GM12865 (cell line): ENCODE results near the gene LIN28B.
A peak's percentile ranks its signal among the peaks of the same experiment; 100 is the strongest.
"Not testable (repeated sequence)": the region's sequence is repeated elsewhere in the genome, so short reads cannot be mapped to it uniquely, and the experiment has no call there.

ENCODE experiments used
- DNase-seq: peaks from one replicate; pipeline ENCODE4 v3.0.0; 2010; ENCODE audit warnings: low read depth
- H3K4me3 ChIP-seq: 2 replicates; pipeline ENCODE4 v1.5.1; 2011; ENCODE audit warnings: mild to moderate bottlenecking, low read depth, low read length, control low read depth
- TF ChIP-seq, protein P1 (sequence below): IDR thresholded peaks from 2 replicates; pipeline ENCODE4 v1.5.1; 2011; ENCODE audit warnings: low read length, control low read depth, low read depth, inconsistent platforms; ENCODE audit not compliant: insufficient read depth; ENCODE audit errors: missing control alignments

The LIN28B gene

DNA sequence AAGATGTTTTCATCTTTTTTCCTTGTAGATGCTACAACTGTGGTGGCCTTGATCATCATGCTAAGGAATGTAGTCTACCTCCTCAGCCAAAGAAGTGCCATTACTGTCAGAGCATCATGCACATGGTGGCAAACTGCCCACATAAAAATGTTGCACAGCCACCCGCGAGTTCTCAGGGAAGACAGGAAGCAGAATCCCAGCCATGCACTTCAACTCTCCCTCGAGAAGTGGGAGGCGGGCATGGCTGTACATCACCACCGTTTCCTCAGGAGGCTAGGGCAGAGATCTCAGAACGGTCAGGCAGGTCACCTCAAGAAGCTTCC lies 121.4 kb downstream of the LIN28B start:
- no peak overlapping the region for H3K4me3 ChIP-seq
- no peak for DNase-seq
- TF ChIP-seq, protein P1, sequence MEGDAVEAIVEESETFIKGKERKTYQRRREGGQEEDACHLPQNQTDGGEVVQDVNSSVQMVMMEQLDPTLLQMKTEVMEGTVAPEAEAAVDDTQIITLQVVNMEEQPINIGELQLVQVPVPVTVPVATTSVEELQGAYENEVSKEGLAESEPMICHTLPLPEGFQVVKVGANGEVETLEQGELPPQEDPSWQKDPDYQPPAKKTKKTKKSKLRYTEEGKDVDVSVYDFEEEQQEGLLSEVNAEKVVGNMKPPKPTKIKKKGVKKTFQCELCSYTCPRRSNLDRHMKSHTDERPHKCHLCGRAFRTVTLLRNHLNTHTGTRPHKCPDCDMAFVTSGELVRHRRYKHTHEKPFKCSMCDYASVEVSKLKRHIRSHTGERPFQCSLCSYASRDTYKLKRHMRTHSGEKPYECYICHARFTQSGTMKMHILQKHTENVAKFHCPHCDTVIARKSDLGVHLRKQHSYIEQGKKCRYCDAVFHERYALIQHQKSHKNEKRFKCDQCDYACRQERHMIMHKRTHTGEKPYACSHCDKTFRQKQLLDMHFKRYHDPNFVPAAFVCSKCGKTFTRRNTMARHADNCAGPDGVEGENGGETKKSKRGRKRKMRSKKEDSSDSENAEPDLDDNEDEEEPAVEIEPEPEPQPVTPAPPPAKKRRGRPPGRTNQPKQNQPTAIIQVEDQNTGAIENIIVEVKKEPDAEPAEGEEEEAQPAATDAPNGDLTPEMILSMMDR, result no peak

DNA sequence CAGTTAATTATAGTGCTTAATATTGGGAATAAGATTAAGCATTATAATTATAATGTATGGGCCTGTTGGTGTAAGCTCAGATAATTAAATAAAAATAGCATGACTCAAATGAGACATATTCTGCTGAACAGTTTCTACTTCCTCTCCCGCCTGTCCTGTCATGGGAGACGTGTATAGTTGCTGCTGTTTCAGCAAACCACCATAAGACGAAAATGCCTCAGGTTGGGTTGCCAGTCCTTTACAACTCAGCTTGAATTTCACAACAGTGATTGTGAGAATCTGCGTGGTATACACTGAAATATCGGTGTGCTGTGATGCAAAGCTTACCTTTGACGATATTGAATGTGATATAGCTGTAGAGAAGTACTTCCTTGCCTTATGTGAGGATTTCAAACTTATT lies 123.4 kb downstream of the LIN28B start:
- DNase-seq, result peak; percentile 19
- H3K4me3 ChIP-seq, result no peak overlapping the region
- TF ChIP-seq, protein P1, result no peak

DNA sequence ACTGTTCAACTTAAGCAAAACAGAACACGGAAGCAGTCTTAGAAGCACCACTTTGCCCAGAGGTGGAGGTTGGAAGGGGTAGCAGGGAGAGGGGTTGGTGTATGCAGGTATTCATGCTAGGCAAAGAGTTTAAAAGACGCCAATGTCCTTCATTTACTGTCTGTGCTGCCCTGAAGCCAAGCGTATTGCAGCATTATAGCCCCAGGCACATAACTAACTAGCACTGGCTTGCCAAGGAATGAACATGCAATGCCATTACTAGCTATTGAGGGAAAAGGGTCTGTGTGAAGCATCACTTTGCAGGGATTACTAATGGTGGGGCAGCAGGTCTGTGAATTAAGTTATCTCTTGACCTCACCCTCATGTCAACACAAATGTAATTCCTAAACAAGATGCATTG lies 124.8 kb downstream of the LIN28B start:
- not testable (repeated sequence) for H3K4me3 ChIP-seq, DNase-seq

DNA sequence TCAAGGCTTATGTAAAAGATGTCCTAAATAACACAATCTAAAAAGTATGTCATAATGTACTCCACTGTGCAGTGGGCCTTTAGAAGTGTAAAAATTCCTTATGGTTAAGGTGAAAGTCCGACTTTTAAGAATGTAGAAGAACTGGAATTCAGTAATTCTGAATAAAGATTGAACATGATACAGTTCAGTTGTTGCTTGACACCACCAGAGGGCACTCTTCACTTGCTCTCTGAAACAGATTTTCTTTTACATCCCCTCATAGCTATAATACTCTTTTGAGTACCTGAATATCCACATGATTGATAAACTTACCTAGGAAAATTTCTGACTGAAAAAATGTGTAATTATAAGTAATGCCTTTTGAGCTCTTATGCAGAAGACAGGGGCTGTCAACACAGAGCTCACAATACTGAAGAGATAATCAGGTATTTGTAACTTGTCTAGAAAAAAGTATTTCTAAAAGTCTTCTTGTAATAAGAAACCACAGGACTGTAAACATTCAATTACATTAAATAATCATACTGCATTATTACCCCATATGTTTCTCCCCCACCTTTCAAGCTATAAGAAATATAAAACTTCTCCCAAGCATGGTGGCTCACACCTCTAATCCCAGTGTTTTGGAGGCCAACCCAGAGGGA lies 130.8 kb downstream of the LIN28B start:
- peak; percentile 63 for DNase-seq
- H3K4me3 ChIP-seq, result no peak overlapping the region
- TF ChIP-seq, protein P1, result peak; percentile 75

DNA sequence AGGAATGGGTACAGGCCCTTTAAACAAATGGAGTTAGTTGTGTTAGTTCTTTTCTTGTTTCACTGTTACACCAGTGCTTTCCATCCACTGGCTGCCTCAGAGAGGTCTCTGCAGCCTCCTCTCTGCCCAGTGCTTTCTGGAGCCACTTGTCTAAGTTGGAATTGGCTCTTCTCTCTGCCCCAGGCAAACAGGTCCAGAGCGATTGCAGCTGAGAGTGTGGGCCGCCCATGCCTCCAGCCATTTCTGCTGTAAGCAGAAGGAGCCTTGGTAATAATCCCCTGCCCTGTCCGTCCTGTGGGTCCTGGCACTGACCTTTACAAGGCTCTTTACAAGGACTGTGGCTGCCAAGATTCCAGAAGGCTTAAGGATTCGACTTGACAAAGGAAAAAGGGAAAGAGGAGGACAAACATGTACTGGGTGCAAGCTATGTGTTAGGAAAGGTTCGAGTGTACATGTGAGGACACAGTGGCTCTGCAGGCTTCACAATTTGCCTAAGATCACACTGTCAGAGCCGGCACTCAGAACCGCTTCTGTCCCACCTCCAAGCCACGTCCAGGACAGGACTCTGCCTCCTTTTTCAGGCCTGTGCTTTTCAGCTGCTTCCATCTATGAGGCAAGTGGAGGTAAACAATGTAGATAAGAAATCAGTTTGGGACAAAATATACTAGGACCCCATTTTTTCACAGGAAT lies 134.4 kb downstream of the LIN28B start:
- H3K4me3 ChIP-seq, result no peak overlapping the region
- TF ChIP-seq, protein P1, result no peak
- no peak for DNase-seq

DNA sequence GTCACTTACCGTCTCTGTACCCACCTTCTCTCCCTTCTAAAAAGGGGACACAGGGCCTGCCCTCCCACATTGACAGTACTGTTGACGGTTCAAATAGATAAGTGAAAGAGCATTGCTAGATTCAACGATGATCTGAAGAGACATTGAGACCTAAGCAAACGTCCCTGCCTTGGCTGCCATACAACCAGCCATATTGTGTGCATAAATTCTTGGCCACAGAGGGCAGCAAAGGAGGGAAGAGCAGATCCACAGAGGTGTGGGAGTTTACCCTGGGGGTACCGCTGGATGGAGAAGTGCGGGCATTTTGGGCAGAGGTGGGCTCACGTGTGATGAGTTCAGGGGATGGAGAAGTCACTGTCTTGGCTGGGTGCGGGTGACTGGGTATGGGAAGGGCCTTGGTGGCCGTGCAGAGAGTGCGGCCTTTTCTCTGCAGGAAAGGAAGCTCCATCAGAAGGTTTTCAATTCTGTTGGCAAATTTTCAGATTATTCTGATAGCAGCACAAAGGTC lies 137.3 kb downstream of the LIN28B start:
- no peak overlapping the region for H3K4me3 ChIP-seq
- TF ChIP-seq, protein P1, result no peak
- no peak for DNase-seq

DNA sequence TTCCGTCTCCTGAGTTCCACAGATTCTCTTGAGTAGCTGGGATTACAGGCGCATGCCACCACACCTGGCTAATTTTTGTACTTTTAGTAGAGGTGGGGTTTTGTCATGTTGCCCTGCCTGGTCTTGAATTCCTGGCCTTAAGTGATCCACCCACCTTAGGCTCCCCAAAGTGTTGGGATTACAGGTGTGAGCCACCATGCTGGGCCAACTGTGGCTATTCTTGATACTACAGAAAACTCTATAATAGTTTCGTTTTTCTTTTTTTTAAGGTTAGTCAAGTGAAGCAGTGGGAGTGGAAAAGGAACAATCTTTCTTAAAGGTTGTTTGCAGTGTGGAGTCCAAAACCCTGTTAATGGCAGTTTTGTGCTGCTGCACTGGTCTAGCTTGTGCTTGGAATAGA lies 138.2 kb downstream of the LIN28B start:
- TF ChIP-seq, protein P1, result no peak
- H3K4me3 ChIP-seq, result no peak overlapping the region

More for the DNA sequence above, 138.2 kb downstream of the LIN28B start:
- no peak for DNase-seq
